Nephron progenitor cell (in vitro differentiated cells): ENCODE results near the gene CKMT2.

ENCODE experiments used
- DNase-seq: peaks from one replicate; pipeline ENCODE4 v3.0.0; 2021
- H3K27ac Mint-ChIP-seq: 2 replicates; pipeline ENCODE4 v1.8.0; 2021; ENCODE audit warnings: mild to moderate bottlenecking, moderate library complexity, mixed read lengths
- H3K27me3 Mint-ChIP-seq: 2 replicates; pipeline ENCODE4 v1.8.0; 2021; ENCODE audit warnings: mild to moderate bottlenecking, low read depth, mixed read lengths; ENCODE audit not compliant: poor library complexity
- H3K36me3 Mint-ChIP-seq: 2 replicates; pipeline ENCODE4 v1.8.0; 2021; ENCODE audit warnings: low read depth, mixed read lengths
- H3K4me1 Mint-ChIP-seq: 2 replicates; pipeline ENCODE4 v1.8.0; 2021; ENCODE audit warnings: mixed read lengths
- H3K4me3 Mint-ChIP-seq: 2 replicates; pipeline ENCODE4 v1.8.0; 2021; ENCODE audit warnings: mild to moderate bottlenecking, moderate library complexity, mixed read lengths
- H3K9me3 Mint-ChIP-seq: 2 replicates; pipeline ENCODE4 v1.8.0; 2021; ENCODE audit warnings: mild to moderate bottlenecking, moderate library complexity, mixed read lengths
- CTCF ChIP-seq: fragments of 200-600 bp; sonication (generic); IDR thresholded peaks from 2 replicates; pipeline ENCODE4 v1.5.0; 2021; ENCODE audit warnings: antibody characterized with exemption

Gene CKMT2

GRCh38 chr5:81202655-81203054 is 30.5 kb upstream of the CKMT2 start:
- Mint-ChIP-seq H3K4me3 (no peak overlapping the region), H3K27ac (no peak overlapping the region), H3K36me3 (peaks cover 10% of the 10 kb centered on the region), H3K4me1 (no peaks in the 10 kb centered on the region), H3K27me3 (no peaks in the 10 kb centered on the region), H3K9me3 (no peaks in the 10 kb centered on the region)
- no peak for DNase-seq
- TF ChIP-seq CTCF = no peak

GRCh38 chr5:81203729-81204128 is 29.4 kb upstream of the CKMT2 start:
- Mint-ChIP-seq H3K4me1 (no peaks in the 10 kb centered on the region), H3K27ac (no peak overlapping the region), H3K36me3 (peaks cover 10% of the 10 kb centered on the region), H3K27me3 (no peaks in the 10 kb centered on the region), H3K9me3 (no peaks in the 10 kb centered on the region), H3K4me3 (no peak overlapping the region)
- no peak for DNase-seq
- TF ChIP-seq CTCF = no peak

GRCh38 chr5:81204205-81204604 is 28.9 kb upstream of the CKMT2 start:
- Mint-ChIP-seq H3K36me3 (peaks cover 10% of the 10 kb centered on the region), H3K27ac (no peak overlapping the region), H3K27me3 (no peaks in the 10 kb centered on the region), H3K9me3 (no peaks in the 10 kb centered on the region), H3K4me3 (no peak overlapping the region), H3K4me1 (no peaks in the 10 kb centered on the region)
- DNase-seq = no peak
- TF ChIP-seq CTCF = no peak

- H3K9me3 Mint-ChIP-seq = no peaks in the 10 kb centered on the region
- no peaks in the 10 kb centered on the region for H3K4me1 Mint-ChIP-seq
- peaks cover under 1% of the 10 kb centered on the region for H3K27me3 Mint-ChIP-seq
- DNase-seq = no peak
- H3K36me3 Mint-ChIP-seq = peaks cover 10% of the 10 kb centered on the region
- TF ChIP-seq CTCF = no peak
- no peak overlapping the region for H3K27ac Mint-ChIP-seq
- H3K4me3 Mint-ChIP-seq = no peak overlapping the region
These were observed 28.1 kb upstream of the CKMT2 start for GRCh38 chr5:81205058-81205457.

- Mint-ChIP-seq H3K27ac (no peak overlapping the region), H3K4me1 (no peaks in the 10 kb centered on the region), H3K36me3 (peaks cover 4% of the 10 kb centered on the region), H3K4me3 (no peak overlapping the region), H3K9me3 (no peaks in the 10 kb centered on the region), H3K27me3 (peaks cover 4% of the 10 kb centered on the region)
- no peak for TF ChIP-seq CTCF
- DNase-seq = no peak
These were observed 26.1 kb upstream of the CKMT2 start for GRCh38 chr5:81207009-81207408.

- no peaks in the 10 kb centered on the region for H3K9me3 Mint-ChIP-seq
- peaks cover 4% of the 10 kb centered on the region for H3K27me3 Mint-ChIP-seq
- TF ChIP-seq CTCF = no peak
- no peaks in the 10 kb centered on the region for H3K4me1 Mint-ChIP-seq
- H3K4me3 Mint-ChIP-seq = no peak overlapping the region
- DNase-seq = no peak
- no peak overlapping the region for H3K27ac Mint-ChIP-seq
- no peaks in the 10 kb centered on the region for H3K36me3 Mint-ChIP-seq
These were observed 24.2 kb upstream of the CKMT2 start for GRCh38 chr5:81208904-81209303.
